ENCODE results near the gene REL. TPM values are rescaled to one million over a fixed set of nuclear protein-coding genes. Genes with fewer than 3 reads are reported as not detected.

The REL gene
- total and polyA plus RNA-seq, 3 experiments from 2014 or later: 25.4 to 47.6 (median 45.6) TPM

DNA sequence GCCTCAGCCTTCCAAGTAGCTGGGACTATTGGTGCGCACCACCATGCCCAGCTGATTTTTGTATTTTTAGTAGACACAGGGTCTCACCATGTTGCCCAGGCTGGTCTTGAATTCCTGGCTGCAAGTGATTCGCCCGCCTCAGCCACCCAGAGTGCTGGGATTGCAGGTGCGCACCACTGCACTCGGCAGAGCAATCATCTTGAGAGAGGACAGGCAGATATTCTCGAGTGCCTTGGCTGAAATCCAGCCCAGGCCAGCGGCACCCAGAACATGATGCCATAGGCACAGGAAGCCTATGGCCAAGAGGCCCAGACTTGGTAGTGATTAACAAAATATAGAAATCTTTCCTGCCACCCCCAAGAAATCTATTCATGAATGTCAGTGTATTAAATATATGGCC lies 78.1 kb downstream of the REL start:
- ChIA-PET POLR2A (no interaction called here), CTCF (interaction anchor here (0.7 kb wide), 1 partner anchor 757 kb away, joined by 4 read pairs; no protein-coding TSS in a partner anchor)
- DNase-seq: no peak
- no peak overlapping the region for H3K4me3 ChIP-seq (ENCODE audit: low read length)
- Mint-ChIP-seq H3K36me3 (peaks cover 4 to 33% (median 12%) of the 10 kb centered on the region in 3 donors), H3K27me3 (no peaks in the 10 kb centered on the region), H3K4me3 (no peak overlapping the region), H3K27ac (no peak overlapping the region), H3K9me3 (peaks cover 0 to 1% (median 0%) of the 10 kb centered on the region in 5 donors), H3K4me1 (peaks cover 14 to 24% (median 24%) of the 10 kb centered on the region in 3 donors)
- H3K9me3 ChIP-seq (ENCODE audit: low read length): no peaks in the 10 kb centered on the region
- no peaks in the 10 kb centered on the region for H3K36me3 ChIP-seq (ENCODE audit: insufficient read depth, low read length)
- H3K4me1 ChIP-seq (ENCODE audit: insufficient read depth, low read length): peaks cover 5% of the 10 kb centered on the region
- no peak overlapping the region for H3K27ac ChIP-seq (ENCODE audit: low read depth, low read length)
- no peaks in the 10 kb centered on the region for H3K27me3 ChIP-seq (ENCODE audit: insufficient read depth, low read length, poor library complexity, severe bottlenecking)

- no peaks in the 10 kb centered on the region for H3K27me3 ChIP-seq (ENCODE audit: insufficient read depth, low read length, poor library complexity, severe bottlenecking)
- no peaks in the 10 kb centered on the region for H3K36me3 ChIP-seq (ENCODE audit: insufficient read depth, low read length)
- no peaks in the 10 kb centered on the region for H3K9me3 ChIP-seq (ENCODE audit: low read length)
- H3K4me3 ChIP-seq (ENCODE audit: low read length): no peak overlapping the region
- no peak for DNase-seq
- H3K9me3 Mint-ChIP-seq: peaks cover 0 to 8% (median 2%) of the 10 kb centered on the region in 5 donors
- peaks cover 7 to 35% (median 12%) of the 10 kb centered on the region in 3 donors for H3K36me3 Mint-ChIP-seq
- POLR2A ChIA-PET: no interaction called here
- H3K27me3 Mint-ChIP-seq: no peaks in the 10 kb centered on the region
- no peak overlapping the region for H3K27ac Mint-ChIP-seq
- H3K27ac ChIP-seq (ENCODE audit: low read depth, low read length): no peak overlapping the region
- H3K4me1 Mint-ChIP-seq: peaks cover 24 to 30% (median 30%) of the 10 kb centered on the region in 3 donors
- H3K4me3 Mint-ChIP-seq: no peak overlapping the region
- H3K4me1 ChIP-seq (ENCODE audit: insufficient read depth, low read length): peaks cover 17% of the 10 kb centered on the region
- CTCF ChIA-PET: no interaction called here
These were observed 79.3 kb downstream of the REL start for GRCh38 chr2:60960706-60961105.

- Histone ChIP-seq H3K27me3 (ENCODE audit: insufficient read depth, low read length, poor library complexity, severe bottlenecking) (no peaks in the 10 kb centered on the region), H3K27ac (ENCODE audit: low read depth, low read length) (no peak overlapping the region), H3K4me1 (ENCODE audit: insufficient read depth, low read length) (peaks cover 25% of the 10 kb centered on the region), H3K4me3 (ENCODE audit: low read length) (no peak overlapping the region), H3K36me3 (ENCODE audit: insufficient read depth, low read length) (no peaks in the 10 kb centered on the region), H3K9me3 (ENCODE audit: low read length) (no peaks in the 10 kb centered on the region)
- Mint-ChIP-seq H3K4me3 (no peak overlapping the region), H3K27me3 (no peaks in the 10 kb centered on the region), H3K36me3 (peaks cover 7 to 29% (median 12%) of the 10 kb centered on the region in 3 donors), H3K4me1 (peaks cover 30 to 37% (median 36%) of the 10 kb centered on the region in 3 donors), H3K27ac (peak overlapping the region in 1 of 8 donors; percentile 9), H3K9me3 (peaks cover 0 to 8% (median 2%) of the 10 kb centered on the region in 5 donors)
- DNase-seq: no peak
- ChIA-PET POLR2A (no interaction called here), CTCF (no interaction called here)
These were observed 80.1 kb downstream of the REL start for GRCh38 chr2:60961457-60961856.

GRCh38 chr2:60962528-60962927 lies 81.2 kb downstream of the REL start:
- H3K4me3 Mint-ChIP-seq: no peak overlapping the region
- DNase-seq: no peak
- ChIA-PET POLR2A (interaction anchor here (0.5 kb wide), 1 partner anchor 158 kb away, joined by 5 read pairs; no protein-coding TSS in a partner anchor), CTCF (no interaction called here)
- peaks cover 35% of the 10 kb centered on the region for H3K4me1 ChIP-seq (ENCODE audit: insufficient read depth, low read length)
- H3K27ac ChIP-seq (ENCODE audit: low read depth, low read length): no peak overlapping the region
- peaks cover 0 to 8% (median 2%) of the 10 kb centered on the region in 5 donors for H3K9me3 Mint-ChIP-seq
- no peak overlapping the region for H3K4me3 ChIP-seq (ENCODE audit: low read length)
- H3K27ac Mint-ChIP-seq: peak overlapping the region in 1 of 8 donors; percentile 34
- H3K27me3 Mint-ChIP-seq: no peaks in the 10 kb centered on the region
- H3K4me1 Mint-ChIP-seq: peaks cover 37 to 48% (median 47%) of the 10 kb centered on the region in 3 donors
- H3K9me3 ChIP-seq (ENCODE audit: low read length): no peaks in the 10 kb centered on the region
- H3K27me3 ChIP-seq (ENCODE audit: insufficient read depth, low read length, poor library complexity, severe bottlenecking): no peaks in the 10 kb centered on the region
- peaks cover 5 to 24% (median 15%) of the 10 kb centered on the region in 3 donors for H3K36me3 Mint-ChIP-seq
- no peaks in the 10 kb centered on the region for H3K36me3 ChIP-seq (ENCODE audit: insufficient read depth, low read length)

DNA sequence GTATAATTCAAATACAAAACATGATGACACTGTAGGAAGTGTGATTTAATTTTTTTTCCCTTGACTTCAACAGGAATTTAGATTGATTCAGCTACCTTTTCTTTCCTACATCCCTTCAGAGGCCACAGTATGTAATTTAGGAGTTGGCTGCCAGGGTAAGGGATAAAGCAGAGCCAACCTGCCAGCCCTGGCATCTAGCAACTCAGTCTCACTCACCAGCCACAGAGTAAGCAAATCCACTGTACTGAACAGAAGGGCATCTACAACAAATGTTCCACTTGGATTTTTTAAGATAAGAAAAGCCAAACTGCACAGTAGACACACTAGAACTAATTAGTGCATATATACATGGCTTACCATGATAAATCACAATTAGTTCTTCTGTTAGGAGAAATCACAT lies 81.8 kb downstream of the REL start:
- DNase-seq: no peak
- H3K9me3 ChIP-seq (ENCODE audit: low read length): no peaks in the 10 kb centered on the region
- POLR2A ChIA-PET: interaction anchor here (0.5 kb wide), 1 partner anchor 159 kb away, joined by 5 read pairs; no protein-coding TSS in a partner anchor
- H3K4me1 ChIP-seq (ENCODE audit: insufficient read depth, low read length): peaks cover 35% of the 10 kb centered on the region
- Mint-ChIP-seq H3K4me1 (peaks cover 39 to 50% (median 50%) of the 10 kb centered on the region in 3 donors), H3K27ac (peak overlapping the region in 5 of 8 donors; percentile 1 to 50 (median 35)), H3K36me3 (peaks cover 5 to 23% (median 13%) of the 10 kb centered on the region in 3 donors), H3K27me3 (no peaks in the 10 kb centered on the region), H3K9me3 (peaks cover 0 to 8% (median 2%) of the 10 kb centered on the region in 5 donors), H3K4me3 (no peak overlapping the region)
- no peaks in the 10 kb centered on the region for H3K36me3 ChIP-seq (ENCODE audit: insufficient read depth, low read length)
- no peaks in the 10 kb centered on the region for H3K27me3 ChIP-seq (ENCODE audit: insufficient read depth, low read length, poor library complexity, severe bottlenecking)
- CTCF ChIA-PET: no interaction called here
- H3K27ac ChIP-seq (ENCODE audit: low read depth, low read length): no peak overlapping the region
- no peak overlapping the region for H3K4me3 ChIP-seq (ENCODE audit: low read length)

DNA sequence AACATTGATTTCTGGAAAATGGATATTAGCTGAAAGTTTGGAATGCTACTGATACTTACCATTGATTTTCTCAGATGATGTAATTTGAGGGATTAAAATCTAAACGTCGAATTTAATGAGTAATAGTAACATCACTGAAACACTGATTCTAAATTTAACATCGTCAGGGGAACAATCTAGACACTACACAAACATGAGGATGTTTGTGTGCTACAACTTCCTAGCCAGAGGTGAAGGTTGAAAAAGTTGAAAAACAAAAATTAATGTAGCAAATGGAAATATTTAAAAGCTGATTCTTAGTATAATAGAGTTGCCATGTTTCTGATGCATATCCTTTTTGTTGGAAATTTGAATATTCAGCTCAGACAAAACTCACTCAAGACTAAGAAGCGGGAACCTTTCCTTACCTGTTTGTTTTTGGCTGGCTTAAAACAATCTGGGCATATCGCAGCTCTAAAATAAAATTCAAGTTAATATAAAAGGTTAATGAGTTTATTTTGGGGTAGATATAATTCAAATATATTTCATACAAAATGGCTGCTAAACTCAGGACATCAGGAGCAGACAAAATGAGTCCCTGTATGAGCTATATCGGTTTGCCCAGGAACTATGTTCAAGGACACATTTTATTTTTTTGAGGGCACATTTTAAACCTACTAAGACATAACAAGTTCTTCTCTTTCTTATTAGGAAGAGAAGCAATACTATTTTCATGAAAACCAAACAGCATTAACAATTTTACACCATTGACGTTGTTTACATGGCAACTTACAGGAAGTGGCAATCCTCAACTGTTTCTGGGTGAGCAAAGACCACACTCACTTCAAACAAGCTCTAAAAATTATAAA lies 83.5 kb downstream of the REL start:
- no peak overlapping the region for H3K4me3 ChIP-seq (ENCODE audit: low read length)
- H3K4me1 Mint-ChIP-seq: peaks cover 41 to 50% (median 50%) of the 10 kb centered on the region in 3 donors
- peak overlapping the region in 6 of 7 donors; percentile 43 to 78 (median 58) for H3K4me3 Mint-ChIP-seq
- ChIA-PET POLR2A (interaction anchor here (0.7 to 1.9 kb wide), 4 partner anchors 28 to 84 kb away, joined by 3 to 13 read pairs (median 5); partner anchors contain the start of gene REL), CTCF (interaction anchor here (1.2 to 3.5 kb wide), 4 partner anchors 11 to 84 kb away, joined by 3 to 16 read pairs (median 4); partner anchors contain the start of gene REL)
- peak overlapping the region; percentile 30 for H3K27ac ChIP-seq (ENCODE audit: low read depth, low read length)
- H3K27me3 Mint-ChIP-seq: no peaks in the 10 kb centered on the region
- H3K9me3 ChIP-seq (ENCODE audit: low read length): no peaks in the 10 kb centered on the region
- peaks cover 35% of the 10 kb centered on the region for H3K4me1 ChIP-seq (ENCODE audit: insufficient read depth, low read length)
- no peaks in the 10 kb centered on the region for H3K27me3 ChIP-seq (ENCODE audit: insufficient read depth, low read length, poor library complexity, severe bottlenecking)
- no peaks in the 10 kb centered on the region for H3K36me3 ChIP-seq (ENCODE audit: insufficient read depth, low read length)
- peak in 3 of 5 donors; percentile 50 to 57 (median 52) for DNase-seq
- H3K27ac Mint-ChIP-seq: peak overlapping the region; percentile 78 to 94 (median 92)
- H3K36me3 Mint-ChIP-seq: peaks cover 5 to 21% (median 10%) of the 10 kb centered on the region in 3 donors
- peaks cover 0 to 8% (median 2%) of the 10 kb centered on the region in 5 donors for H3K9me3 Mint-ChIP-seq

GRCh38 chr2:60965499-60965785 lies 84.1 kb downstream of the REL start:
- peaks cover 3 to 21% (median 9%) of the 10 kb centered on the region in 3 donors for H3K36me3 Mint-ChIP-seq
- peak overlapping the region in 6 of 7 donors; percentile 43 to 78 (median 58) for H3K4me3 Mint-ChIP-seq
- peaks cover 35% of the 10 kb centered on the region for H3K4me1 ChIP-seq (ENCODE audit: insufficient read depth, low read length)
- no peak for DNase-seq
- peak overlapping the region; percentile 56 to 94 (median 92) for H3K27ac Mint-ChIP-seq
- H3K36me3 ChIP-seq (ENCODE audit: insufficient read depth, low read length): no peaks in the 10 kb centered on the region
- ChIA-PET CTCF (interaction anchor here (1.2 to 3.5 kb wide), 4 partner anchors 12 to 84 kb away, joined by 3 to 16 read pairs (median 4); partner anchors contain the start of gene REL), POLR2A (interaction anchor here (0.7 to 1.9 kb wide), 4 partner anchors 28 to 84 kb away, joined by 3 to 13 read pairs (median 5); partner anchors contain the start of gene REL)
- no peak overlapping the region for H3K4me3 ChIP-seq (ENCODE audit: low read length)
- H3K27ac ChIP-seq (ENCODE audit: low read depth, low read length): peak overlapping the region; percentile 30
- peaks cover 41 to 50% (median 50%) of the 10 kb centered on the region in 3 donors for H3K4me1 Mint-ChIP-seq
- no peaks in the 10 kb centered on the region for H3K9me3 ChIP-seq (ENCODE audit: low read length)
- no peaks in the 10 kb centered on the region for H3K27me3 ChIP-seq (ENCODE audit: insufficient read depth, low read length, poor library complexity, severe bottlenecking)
- no peaks in the 10 kb centered on the region for H3K27me3 Mint-ChIP-seq
- peaks cover 0 to 8% (median 2%) of the 10 kb centered on the region in 5 donors for H3K9me3 Mint-ChIP-seq

Data from CD8-positive, alpha-beta memory T cell (primary cell).